ENCODE measurements around the gene SEC22A.

Gene SEC22A

GRCh38 chr3:123239756-123240155 is 38.0 kb downstream of the SEC22A start:
- Histone ChIP-seq H3K27me3 (replicated peaks) (no peaks in the 10 kb centered on the region), H3K36me3 (replicated peaks) (no peaks in the 10 kb centered on the region), H3K27ac (no peak overlapping the region), H3K4me3 (ENCODE audit: low read depth, low read length) (no peak overlapping the region)
- TF ChIP-seq CTCF (IDR thresholded peaks at IDR 0.05; ENCODE audit: low read depth, low read length, missing control alignments): no peak
- DNase-seq: no peak
- in situ Hi-C loops (cut with HindIII; ENCODE audit: low pct_ligation_motif_present, low sequenced_read_pairs): no loop called here

GRCh38 chr3:123244128-123244527 is 42.4 kb downstream of the SEC22A start:
- H3K27ac ChIP-seq: no peak overlapping the region
- in situ Hi-C loops (cut with HindIII; ENCODE audit: low pct_ligation_motif_present, low sequenced_read_pairs): no loop called here
- no peak for DNase-seq

GRCh38 chr3:123246866-123247265 is 45.1 kb downstream of the SEC22A start:
- Histone ChIP-seq H3K36me3 (replicated peaks) (peaks cover 2% of the 10 kb centered on the region), H3K27ac (no peak overlapping the region), H3K4me3 (ENCODE audit: low read depth, low read length) (no peak overlapping the region), H3K27me3 (replicated peaks) (no peaks in the 10 kb centered on the region)
- no peak for DNase-seq
- in situ Hi-C loops (cut with HindIII; ENCODE audit: low pct_ligation_motif_present, low sequenced_read_pairs): no loop called here
- TF ChIP-seq CTCF (IDR thresholded peaks at IDR 0.05; ENCODE audit: low read depth, low read length, missing control alignments): no peak

More at GRCh38 chr3:123244128-123244527, 42.4 kb downstream of the SEC22A start:
- Histone ChIP-seq H3K4me3 (ENCODE audit: low read depth, low read length) (no peak overlapping the region), H3K36me3 (replicated peaks) (no peaks in the 10 kb centered on the region), H3K27me3 (replicated peaks) (no peaks in the 10 kb centered on the region)
- TF ChIP-seq CTCF (IDR thresholded peaks at IDR 0.05; ENCODE audit: low read depth, low read length, missing control alignments): no peak

GRCh38 chr3:123256256-123256655 is 54.5 kb downstream of the SEC22A start:
- no peak for DNase-seq
- H3K27me3 ChIP-seq (replicated peaks): no peaks in the 10 kb centered on the region
- H3K36me3 ChIP-seq (replicated peaks): peaks cover 2% of the 10 kb centered on the region
- in situ Hi-C loops (cut with HindIII; ENCODE audit: low pct_ligation_motif_present, low sequenced_read_pairs): no loop called here
- no peak overlapping the region for H3K27ac ChIP-seq
- no peak for TF ChIP-seq CTCF (IDR thresholded peaks at IDR 0.05; ENCODE audit: low read depth, low read length, missing control alignments)
- no peak overlapping the region for H3K4me3 ChIP-seq (ENCODE audit: low read depth, low read length)

GRCh38 chr3:123258359-123258758 is 56.6 kb downstream of the SEC22A start:
- Histone ChIP-seq H3K27me3 (replicated peaks) (no peaks in the 10 kb centered on the region), H3K36me3 (replicated peaks) (peaks cover 2% of the 10 kb centered on the region), H3K27ac (no peak overlapping the region), H3K4me3 (ENCODE audit: low read depth, low read length) (no peak overlapping the region)
- DNase-seq: no peak
- no peak for TF ChIP-seq CTCF (IDR thresholded peaks at IDR 0.05; ENCODE audit: low read depth, low read length, missing control alignments)
- in situ Hi-C loops (cut with HindIII; ENCODE audit: low pct_ligation_motif_present, low sequenced_read_pairs): no loop called here

- Histone ChIP-seq H3K27me3 (replicated peaks) (no peaks in the 10 kb centered on the region), H3K27ac (no peak overlapping the region), H3K36me3 (replicated peaks) (peaks cover 2% of the 10 kb centered on the region), H3K4me3 (ENCODE audit: low read depth, low read length) (no peak overlapping the region)
- peak; percentile 34 for DNase-seq
- in situ Hi-C loops (cut with HindIII; ENCODE audit: low pct_ligation_motif_present, low sequenced_read_pairs): no loop called here
- peak; percentile 43 for TF ChIP-seq CTCF (IDR thresholded peaks at IDR 0.05; ENCODE audit: low read depth, low read length, missing control alignments)
Measured at GRCh38 chr3:123258811-123259420, 57.2 kb downstream of the SEC22A start.

Data from brain microvascular endothelial cell (primary cell).